Mucosa of descending colon (tissue), 3 donors: ENCODE data around the gene PSMG2. TPM values are rescaled to one million over a fixed set of nuclear protein-coding genes. Genes with fewer than 3 reads are reported as not detected.

ENCODE experiments used
- ATAC-seq: fragments of 200-7000 bp; cut with Tn5 transposase; one replicate; pipeline ENCODE4 v1.9.1; 2020; ENCODE audit warnings: mild to moderate bottlenecking, moderate library complexity
- DNase-seq, 3 donors: peaks; one replicate each; pipeline ENCODE4 v3.0.0-alpha.2; 2020
- H3K36me3 ChIP-seq: fragments of 200-600 bp; one replicate; pipeline ENCODE4 v1.8.0; 2021; ENCODE audit warnings: low read depth, mild to moderate bottlenecking
- H3K4me1 ChIP-seq: fragments of 200-600 bp; one replicate; pipeline ENCODE4 v1.8.0; 2021; ENCODE audit warnings: low read depth, mild to moderate bottlenecking
- H3K4me3 ChIP-seq: fragments of 200-600 bp; one replicate; pipeline ENCODE4 v1.8.0; 2021; ENCODE audit warnings: mild to moderate bottlenecking
- H3K9me3 ChIP-seq: fragments of 200-600 bp; one replicate; pipeline ENCODE4 v1.8.0; 2021; ENCODE audit warnings: mild to moderate bottlenecking
- CTCF ChIP-seq: fragments of 200-600 bp; IDR thresholded peaks from one replicate; pipeline ENCODE4 v1.8.0; 2022; ENCODE audit warnings: antibody characterized with exemption, mild to moderate bottlenecking
- intact Hi-C, 2 donors: fragments of 100-400 bp; cut with DNase I in 1 of 2; cut with micrococcal nuclease in 1 of 2; formaldehyde crosslinking; loops; one replicate each; pipeline versions ENCODE4 v1.11.0 to v1.11.1; 2022; cut with DNase I, micrococcal nuclease
- total RNA-seq, 3 donors: library from RNA; stranded (reverse); fragmentation: NEBNext Ultra II Directional in 2 of 3; extraction: Animal tissue kit (Norgen Biotek cat#: 25700) in 2 of 3; gene quantifications; one replicate each; pipeline versions ENCODE4 v1.2.1 to v1.2.4, GENCODE V29; 2021 to 2023
- donor health status: DM: no; HTN: no; CAD: no; lungs with moderate emphysema.
- donor health status: DM: no; HTN: no; CAD: no.
- donor health status: DM: no; HTN: yes; CAD: no.

Gene PSMG2
- total RNA-seq, 3 donors from 2014 or later: 68.7 to 73.8 (median 69.3) TPM

- peaks cover 5% of the 10 kb centered on the region for H3K36me3 ChIP-seq
- intact Hi-C loops: no loop called here
- peaks cover 17% of the 10 kb centered on the region for H3K4me1 ChIP-seq
- DNase-seq (no peak), ATAC-seq (peak; percentile 58)
- no peak for TF ChIP-seq CTCF
- H3K4me3 ChIP-seq: peak overlapping the region; percentile 84
- H3K9me3 ChIP-seq: no peaks in the 10 kb centered on the region
Observed at GRCh38 chr18:12703096-12703567, 290 bp downstream of the PSMG2 start.

- intact Hi-C loops: no loop called here
- no peaks in the 10 kb centered on the region for H3K9me3 ChIP-seq
- peaks cover 17% of the 10 kb centered on the region for H3K4me1 ChIP-seq
- peaks cover 8% of the 10 kb centered on the region for H3K36me3 ChIP-seq
- no peak for ATAC-seq
- no peak for DNase-seq
- TF ChIP-seq CTCF: no peak
- H3K4me3 ChIP-seq: peak overlapping the region; percentile 84
Observed at GRCh38 chr18:12703664-12704063, 822 bp downstream of the PSMG2 start.

GRCh38 chr18:12711446-12711845, 8.6 kb downstream of the PSMG2 start:
- no peak for ATAC-seq
- Histone ChIP-seq H3K9me3 (no peaks in the 10 kb centered on the region), H3K4me3 (no peak overlapping the region), H3K4me1 (no peaks in the 10 kb centered on the region), H3K36me3 (peaks cover 8% of the 10 kb centered on the region)
- intact Hi-C loops: no loop called here
- no peak for TF ChIP-seq CTCF
- DNase-seq: no peak

- no peak for DNase-seq
- H3K36me3 ChIP-seq: no peaks in the 10 kb centered on the region
- H3K4me3 ChIP-seq: no peak overlapping the region
- TF ChIP-seq CTCF: no peak
- no peaks in the 10 kb centered on the region for H3K9me3 ChIP-seq
- intact Hi-C loops: no loop called here
- no peaks in the 10 kb centered on the region for H3K4me1 ChIP-seq
- ATAC-seq: no peak
Observed at GRCh38 chr18:12721495-12722275, 18.8 kb downstream of the PSMG2 start.

GRCh38 chr18:12722731-12723130, 19.9 kb downstream of the PSMG2 start:
- ATAC-seq (no peak), DNase-seq (no peak)
- no peaks in the 10 kb centered on the region for H3K4me1 ChIP-seq
- no peaks in the 10 kb centered on the region for H3K9me3 ChIP-seq
- intact Hi-C loops: no loop called here
- H3K4me3 ChIP-seq: no peak overlapping the region
- no peaks in the 10 kb centered on the region for H3K36me3 ChIP-seq
- TF ChIP-seq CTCF: no peak
